ENCODE data around the gene CAPN10.
"Not testable (repeated sequence)": the region's sequence is repeated elsewhere in the genome, so short reads cannot be mapped to it uniquely, and the experiment has no call there.

The CAPN10 gene

DNA sequence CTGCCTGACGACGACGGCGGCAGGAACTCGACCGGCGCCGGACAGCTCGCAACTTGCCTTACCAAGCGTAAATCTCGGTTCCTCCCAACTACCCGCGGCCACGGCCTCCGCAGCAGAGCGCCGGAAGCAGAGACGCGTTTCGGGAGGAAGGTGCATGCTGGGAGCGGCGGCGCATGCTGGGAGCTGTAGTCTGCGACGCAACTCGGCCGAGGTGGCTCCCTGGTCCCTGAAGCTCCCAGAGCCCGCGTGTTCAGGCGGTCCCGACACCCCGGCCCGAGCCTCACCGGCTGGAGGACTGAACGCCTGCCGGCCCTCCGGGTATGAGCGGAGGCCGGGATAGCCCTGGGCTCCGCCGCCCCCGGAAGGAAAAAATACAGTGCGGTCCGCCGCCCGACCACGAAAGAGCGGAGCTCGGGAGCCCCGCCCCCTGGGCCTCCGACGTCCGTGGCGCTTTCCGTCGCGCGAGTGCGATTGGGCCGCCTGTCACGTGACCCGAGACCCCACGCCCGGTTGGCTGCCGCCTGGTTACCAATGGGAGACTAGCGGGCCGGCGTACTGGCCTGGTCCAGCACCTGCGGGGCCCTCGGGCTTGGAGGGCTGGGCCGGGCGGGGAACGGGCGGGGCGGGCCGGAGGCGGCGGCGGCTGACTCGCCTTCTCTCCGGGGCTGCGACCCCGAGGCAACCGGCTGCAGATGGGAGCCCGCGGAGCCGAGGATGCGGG is at the start of gene CAPN10:
CAPN10 (plus strand) TSS at position 537 of the 721 bp plus-strand sequence; CDS start at position 715, 178 bp downstream.
- peak; percentile 83 for FAIRE-seq

DNA sequence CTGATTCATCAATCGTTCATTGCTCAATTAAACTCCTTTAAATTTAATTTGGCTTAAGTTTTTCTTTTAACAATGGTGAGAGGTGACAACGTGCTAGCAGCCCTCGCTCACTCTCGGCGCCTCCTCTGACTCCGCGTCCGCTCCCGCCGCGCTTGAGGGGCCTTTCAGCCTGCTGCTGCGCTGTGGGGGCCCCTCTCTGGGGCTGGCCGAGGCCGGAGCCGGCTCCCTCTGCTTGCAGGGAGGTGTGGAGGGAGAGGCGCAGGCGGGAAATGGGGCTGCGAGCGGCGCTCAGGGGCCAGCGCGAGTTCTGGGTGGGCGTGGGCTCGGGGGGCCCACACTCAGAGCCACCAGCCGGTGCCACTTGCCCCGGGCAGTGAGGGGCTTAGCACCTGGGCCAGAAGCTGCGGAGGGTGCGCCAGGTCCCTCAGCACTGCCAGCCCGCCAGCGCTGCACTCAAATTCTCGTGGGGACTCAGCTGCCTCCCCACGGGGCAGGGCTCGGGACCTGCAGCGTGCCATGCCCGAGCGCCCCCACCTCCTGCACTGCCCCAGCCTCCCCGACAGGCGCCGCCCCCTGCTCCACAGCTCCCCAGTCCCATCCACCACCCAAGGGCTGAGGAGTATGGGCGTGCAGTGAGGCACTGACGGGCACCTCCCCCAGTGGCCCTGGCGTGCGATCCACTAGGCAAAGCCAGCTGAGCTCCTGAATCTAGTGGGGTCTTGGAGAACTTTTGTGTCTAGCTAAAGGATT is 48.3 kb upstream of the CAPN10 start:
- FAIRE-seq, result no peak

DNA sequence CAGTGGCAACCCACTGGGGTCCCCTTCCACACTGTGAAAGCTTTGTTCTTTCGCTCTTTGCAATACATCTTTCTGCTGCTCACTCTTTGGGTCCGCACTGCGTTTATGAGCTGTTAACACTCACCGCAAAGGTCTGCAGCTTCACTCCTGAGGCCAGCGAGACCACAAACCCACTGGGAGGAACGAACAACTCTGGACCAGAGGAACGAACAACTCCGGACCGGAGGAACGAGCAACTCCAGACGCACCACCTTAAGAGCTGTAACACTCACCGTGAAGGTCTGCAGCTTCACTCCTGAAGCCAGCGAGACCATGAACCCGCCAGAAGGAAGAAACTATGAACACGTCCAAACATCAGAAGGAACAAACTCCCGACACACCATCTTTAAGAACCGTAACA is 47.4 kb upstream of the CAPN10 start:
- FAIRE-seq, result not testable (repeated sequence)

- FAIRE-seq, result no peak
Observed at GRCh38 chr2:240539906-240540305, 46.6 kb upstream of the CAPN10 start.

GRCh38 chr2:240551288-240551687 is 35.2 kb upstream of the CAPN10 start:
- FAIRE-seq, result no peak

DNA sequence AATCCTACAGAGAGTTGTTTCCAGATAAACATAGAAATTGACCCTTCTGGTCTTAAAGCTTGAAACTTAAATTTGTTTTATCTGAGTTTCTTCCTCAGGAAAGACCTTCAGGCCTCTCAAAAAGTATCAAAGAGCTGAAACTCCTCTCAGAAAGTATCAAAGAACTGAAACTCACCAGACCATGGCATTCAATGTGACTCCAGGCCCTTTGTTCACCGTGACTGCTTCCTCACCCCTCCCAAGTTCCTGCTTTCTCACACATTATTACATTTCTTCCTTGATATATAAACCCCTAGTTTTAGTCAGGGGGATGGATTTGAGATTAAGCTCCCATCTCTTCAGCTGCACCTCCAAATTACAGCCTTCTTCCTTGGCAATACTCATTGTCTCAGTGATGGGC is 34.7 kb upstream of the CAPN10 start:
- FAIRE-seq, result no peak

DNA sequence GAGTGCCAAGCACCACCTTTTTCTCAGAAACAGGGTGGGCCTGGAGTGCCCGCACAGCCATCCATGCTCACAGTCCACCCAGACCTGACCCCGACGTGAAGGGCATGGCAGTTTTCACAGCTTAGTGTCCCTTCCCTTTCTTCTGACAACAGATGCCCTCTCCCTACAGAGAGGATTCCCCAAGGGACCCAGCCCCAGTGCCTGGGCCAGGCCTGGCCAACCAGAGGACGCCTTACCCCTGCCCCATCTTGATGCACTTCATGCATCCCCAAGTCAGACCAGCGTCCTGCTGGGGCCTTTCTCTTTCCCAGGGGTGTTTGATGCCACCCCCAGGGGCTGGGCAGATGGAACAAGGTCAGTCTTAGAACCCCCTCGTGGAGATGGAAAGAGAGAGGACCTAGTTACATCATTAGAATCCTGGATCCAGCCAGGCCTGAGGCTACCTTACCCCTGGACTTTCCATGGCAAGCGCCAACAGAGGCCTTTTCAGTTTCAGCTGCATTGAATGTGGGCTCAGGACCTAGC is 32.5 kb upstream of the CAPN10 start:
- no peak for FAIRE-seq

DNA sequence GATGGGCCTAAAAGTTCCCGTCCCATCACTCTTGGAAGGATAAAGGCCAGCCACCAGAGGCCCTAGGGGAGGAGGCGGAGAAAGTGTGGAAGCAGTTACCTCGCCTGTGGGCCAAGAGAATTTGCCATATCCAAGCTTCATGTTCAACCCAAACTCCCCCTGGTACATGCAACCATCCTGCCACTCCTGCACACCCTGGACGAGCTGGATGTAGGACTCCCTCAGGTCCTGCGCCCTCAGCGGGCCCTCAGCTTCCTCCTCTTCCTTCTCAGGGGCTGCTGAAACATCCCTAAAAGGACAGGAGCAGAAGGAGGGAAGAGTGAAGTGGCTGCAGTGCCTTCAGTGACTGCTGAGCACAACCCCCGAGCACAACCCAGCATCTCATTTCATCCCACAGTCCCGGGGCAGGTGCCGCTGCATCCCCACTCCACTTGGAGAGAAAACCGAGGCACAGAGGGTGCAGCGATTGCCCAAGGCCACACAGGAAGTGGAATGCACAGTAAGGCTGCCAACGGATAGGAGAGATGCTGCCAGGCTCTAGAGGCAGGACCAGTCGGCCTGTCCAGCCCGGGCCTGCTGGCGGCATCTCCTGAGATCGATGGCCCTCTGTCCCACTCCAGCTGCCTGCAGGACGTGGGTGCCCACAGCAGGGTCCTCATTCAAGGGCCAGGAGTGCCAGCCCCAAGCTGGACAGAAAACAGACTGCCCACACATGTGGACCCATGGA is 31.6 kb upstream of the CAPN10 start:
- FAIRE-seq, result no peak

GRCh38 chr2:240555541-240556250 is 30.8 kb upstream of the CAPN10 start:
- FAIRE-seq, result no peak

- no peak for FAIRE-seq
Observed at GRCh38 chr2:240556553-240557100, 29.9 kb upstream of the CAPN10 start.

DNA sequence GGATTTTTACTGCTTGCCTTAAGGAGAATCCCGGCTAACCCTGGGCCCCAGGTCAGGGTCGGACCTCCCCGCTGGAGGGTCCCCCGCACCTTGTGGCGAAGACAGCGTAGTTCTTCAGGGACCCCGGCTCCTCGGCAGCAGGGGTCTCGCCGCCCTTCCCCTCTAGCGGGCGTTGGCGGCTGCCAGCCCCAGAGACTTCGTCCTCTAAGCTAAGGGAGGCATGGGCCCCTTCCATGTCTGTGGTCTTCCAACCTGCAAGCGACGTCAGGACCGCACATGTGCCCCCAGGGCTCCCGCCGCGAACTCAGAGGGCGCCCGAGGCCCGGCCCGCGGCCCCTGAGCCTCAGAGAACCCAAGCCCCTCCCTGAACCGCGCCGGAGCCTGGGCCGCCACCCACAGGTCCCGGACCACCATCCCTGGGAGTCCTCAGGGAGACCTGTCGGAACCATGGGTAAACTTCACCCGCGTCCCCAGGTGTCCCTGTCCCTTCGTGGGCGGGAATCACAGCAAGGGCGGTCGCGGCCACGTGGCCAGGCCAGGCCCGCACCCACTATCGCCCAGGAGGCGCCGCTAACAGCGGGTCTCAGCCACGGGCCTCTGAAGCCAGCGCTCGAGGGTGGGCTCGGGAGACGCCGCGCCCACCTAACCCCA is 29.3 kb upstream of the CAPN10 start:
- no peak for FAIRE-seq

- FAIRE-seq, result no peak
Observed at GRCh38 chr2:240557808-240558207, 28.7 kb upstream of the CAPN10 start, which contains the start of gene ANKMY1. Gene ANKMY1 (minus strand): TSS chr2:240557988. CDS start chr2:240557335, 653 bp downstream.

GRCh38 chr2:240558236-240558761 is 28.2 kb upstream of the CAPN10 start:
- FAIRE-seq, result no peak

DNA sequence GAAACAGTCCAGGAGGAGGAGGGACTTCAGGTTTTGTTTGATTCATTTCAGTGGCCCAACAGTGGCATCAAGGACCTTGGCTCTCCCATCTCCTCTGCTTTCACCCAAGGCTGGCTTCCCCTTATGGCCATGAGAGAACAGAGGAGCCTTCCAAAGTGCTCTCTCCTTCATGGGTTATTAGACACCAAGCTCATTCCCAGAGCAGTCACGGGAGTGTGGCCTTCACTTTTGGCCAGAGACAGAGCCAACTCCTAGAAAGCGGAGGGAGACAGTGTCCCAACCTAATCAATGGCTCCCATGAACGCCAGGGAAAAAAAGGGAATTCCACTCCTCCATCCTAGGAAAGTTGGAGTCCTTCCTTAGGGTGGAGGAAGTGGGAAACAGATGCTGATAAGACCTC is 27.2 kb upstream of the CAPN10 start:
- FAIRE-seq, result no peak

DNA sequence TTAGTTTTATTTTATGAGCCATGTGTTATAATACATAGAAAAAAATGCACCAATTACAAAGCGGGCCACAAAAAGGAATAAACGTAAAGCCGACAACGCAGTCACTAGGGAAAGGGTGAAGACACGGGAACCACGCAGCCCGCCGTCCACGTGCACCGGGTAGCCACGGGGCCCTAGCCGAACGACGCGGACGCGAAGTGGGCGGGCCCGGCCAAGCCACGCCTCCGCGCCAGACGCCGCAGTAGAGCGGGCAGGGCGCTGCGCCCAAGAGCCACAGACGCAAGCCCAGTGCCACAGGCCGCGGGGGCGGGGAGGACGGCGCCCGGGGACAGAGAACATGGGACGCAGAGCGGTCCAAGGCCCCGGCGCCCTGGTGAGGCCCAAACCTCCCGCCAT is 26.5 kb upstream of the CAPN10 start, which contains the start of gene DUSP28:
DUSP28 (plus strand) TSS at position 274 of the 396 bp plus-strand sequence. CDS start 328 bp downstream, outside the sequence.
- no peak for FAIRE-seq

- FAIRE-seq, result peak; percentile 95
Observed at GRCh38 chr2:240560480-240561324, 25.8 kb upstream of the CAPN10 start.

DNA sequence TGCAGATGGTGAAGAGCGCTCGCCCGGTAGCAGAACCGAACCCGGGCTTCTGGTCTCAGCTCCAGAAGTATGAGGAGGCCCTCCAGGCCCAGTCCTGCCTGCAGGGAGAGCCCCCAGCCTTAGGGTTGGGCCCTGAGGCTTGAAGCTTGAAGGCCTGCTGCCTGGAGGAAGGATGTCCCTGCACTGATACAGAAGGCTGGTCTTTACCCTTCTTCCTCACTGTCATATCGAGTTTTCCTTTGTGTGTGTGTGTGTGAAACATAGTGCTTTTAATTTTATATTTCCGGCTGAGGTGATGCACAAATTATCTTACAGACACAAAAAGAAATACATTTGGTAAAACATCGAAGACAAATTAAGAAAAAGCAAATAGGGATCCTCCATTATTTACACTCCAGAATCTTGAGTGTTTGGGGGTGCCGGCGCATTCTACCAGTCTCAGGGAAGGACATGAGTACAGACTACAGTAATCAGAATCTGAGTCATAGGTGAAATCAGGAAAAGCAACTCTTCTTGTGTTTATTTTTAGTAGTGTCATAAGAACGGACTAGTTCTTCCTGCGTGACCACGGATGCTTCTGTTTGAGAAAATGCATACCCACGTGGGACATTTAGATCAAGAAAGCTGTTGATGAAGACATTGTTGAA is 25.1 kb upstream of the CAPN10 start:
- no peak for FAIRE-seq

DNA sequence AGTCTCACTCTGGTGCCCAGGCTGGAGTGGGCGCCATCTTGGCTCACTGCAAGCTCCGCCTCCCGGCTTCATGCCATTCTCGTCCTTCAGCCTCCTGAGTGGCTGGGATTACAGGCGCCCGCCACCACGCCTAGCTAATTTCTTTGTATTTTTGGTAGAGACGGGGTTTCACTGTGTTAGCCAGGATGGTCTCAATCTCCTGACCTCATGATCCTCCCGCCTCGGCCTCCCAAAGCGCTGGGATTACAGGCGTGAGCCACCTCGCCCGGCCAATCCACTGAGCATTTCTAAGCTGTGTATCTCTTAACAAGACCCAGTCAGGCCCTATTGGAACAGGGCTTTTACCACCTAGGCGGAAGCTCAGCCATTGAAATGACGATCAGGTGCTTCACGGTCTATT is 23.3 kb upstream of the CAPN10 start:
- FAIRE-seq, result not testable (repeated sequence)

GRCh38 chr2:240563951-240564560 is 22.5 kb upstream of the CAPN10 start:
- FAIRE-seq, result no peak
